ENCODE results near the gene PDE2A. TPM values are rescaled to one million over a fixed set of nuclear protein-coding genes. Genes with fewer than 3 reads are reported as not detected.

PDE2A gene
- polyA plus RNA-seq, 2 of the 4 experiments (the other 2 are of a cell fraction) = 0.62 to 1.5 TPM

DNA sequence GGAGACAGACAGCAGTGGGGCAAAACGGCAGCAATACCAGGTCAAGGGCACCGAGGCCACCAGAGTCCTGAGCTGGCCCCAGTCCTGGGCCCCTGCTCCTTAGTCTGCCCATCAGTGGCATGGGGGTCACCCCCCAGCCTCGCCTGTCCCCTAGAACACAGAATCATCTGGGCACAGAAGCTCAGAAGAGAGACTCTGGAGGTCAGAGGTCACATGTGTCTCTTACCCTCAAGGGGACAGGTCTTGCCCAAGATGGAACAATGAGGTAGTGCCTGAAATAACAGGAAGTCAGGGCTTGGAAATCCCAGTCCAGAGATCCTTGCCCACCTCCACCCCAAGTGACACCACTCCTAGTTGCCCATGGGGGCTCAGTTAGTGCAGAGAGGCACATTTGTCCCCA lies 20.6 kb downstream of the PDE2A start:
- TF ChIP-seq RCOR1 (IDR thresholded peaks at IDR 0.05; ENCODE audit: low read depth, low read length) (no peak), NR3C1 (IDR thresholded peaks at IDR 0.05) (no peak), POLR2A (IDR thresholded peaks at IDR 0.05; ENCODE audit: low read length) (no peak), ESRRA (IDR thresholded peaks at IDR 0.05; ENCODE audit: borderline replicate concordance, low read length) (no peak), GATA3 (IDR thresholded peaks at IDR 0.05; ENCODE audit: borderline replicate concordance) (no peak), JUN (IDR thresholded peaks at IDR 0.05) (no peak)
- TF ChIP-seq, protein P1, sequence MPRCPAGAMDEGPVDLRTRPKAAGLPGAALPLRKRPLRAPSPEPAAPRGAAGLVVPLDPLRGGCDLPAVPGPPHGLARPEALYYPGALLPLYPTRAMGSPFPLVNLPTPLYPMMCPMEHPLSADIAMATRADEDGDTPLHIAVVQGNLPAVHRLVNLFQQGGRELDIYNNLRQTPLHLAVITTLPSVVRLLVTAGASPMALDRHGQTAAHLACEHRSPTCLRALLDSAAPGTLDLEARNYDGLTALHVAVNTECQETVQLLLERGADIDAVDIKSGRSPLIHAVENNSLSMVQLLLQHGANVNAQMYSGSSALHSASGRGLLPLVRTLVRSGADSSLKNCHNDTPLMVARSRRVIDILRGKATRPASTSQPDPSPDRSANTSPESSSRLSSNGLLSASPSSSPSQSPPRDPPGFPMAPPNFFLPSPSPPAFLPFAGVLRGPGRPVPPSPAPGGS (IDR thresholded peaks at IDR 0.05) = no peak
- H3K9me3 ChIP-seq = no peaks in the 10 kb centered on the region
- H3K27ac ChIP-seq = no peak overlapping the region
- no peak overlapping the region for H3K4me3 ChIP-seq
- WGBS (ENCODE audit: missing lambda C conversion rate) = 32% methylated on average over 3 of the region's 3 CpGs
- H3K4me2 ChIP-seq = no peak overlapping the region
- no peak for DNase-seq (ENCODE audit: low read depth in 1 of 2, low spot score in 1 of 2)
- no peak for FAIRE-seq
- ChIA-PET POLR2A (no interaction called here), CTCF (interaction anchor here (0.9 to 6.3 kb wide), 4 partner anchors 11 to 64 kb away, joined by 3 to 33 read pairs (median 11); no protein-coding TSS in a partner anchor)
- ATAC-seq = no peak
- H3K4me1 ChIP-seq = no peaks in the 10 kb centered on the region

DNA sequence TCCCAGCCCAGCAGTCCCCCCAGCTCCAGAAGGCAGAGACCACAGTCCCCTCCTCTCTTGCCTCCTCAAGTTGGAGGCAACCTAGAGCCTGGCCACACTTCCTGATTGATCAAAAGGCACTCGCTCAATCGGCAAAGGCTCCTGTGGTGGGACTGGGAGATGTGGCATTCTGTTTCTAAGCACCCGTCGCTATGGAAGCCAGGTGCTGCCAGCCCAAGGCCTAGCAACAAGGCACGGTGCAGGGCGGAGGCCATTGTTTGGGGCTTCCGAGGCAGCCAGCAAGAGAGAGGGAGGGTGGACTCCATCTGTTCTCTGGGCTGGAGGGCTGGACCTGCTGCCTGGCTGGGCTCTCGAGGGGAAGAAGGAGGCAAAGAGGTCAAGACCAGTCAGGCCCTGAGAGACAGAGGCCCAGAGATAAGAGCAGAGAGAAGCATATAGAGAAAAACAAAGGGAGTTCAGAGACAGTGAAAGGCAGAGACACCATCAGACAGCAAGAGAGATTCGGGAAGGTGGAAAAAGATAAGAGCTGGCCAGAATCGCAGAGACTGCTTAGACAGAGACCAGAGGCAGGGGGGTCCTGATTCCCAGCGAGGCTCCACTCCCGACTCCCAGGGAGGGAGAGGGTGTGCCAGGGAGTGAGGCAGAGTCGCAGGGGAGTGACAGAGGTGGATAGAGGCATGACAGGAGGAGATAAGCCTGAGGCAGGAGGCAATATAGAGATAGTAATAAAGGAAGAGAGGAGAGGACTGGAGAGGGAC lies 21.2 kb downstream of the PDE2A start:
- ATAC-seq (no peak), FAIRE-seq (no peak), DNase-seq (ENCODE audit: low read depth in 1 of 2, low spot score in 1 of 2) (no peak)
- no peaks in the 10 kb centered on the region for H3K9me3 ChIP-seq
- no peak overlapping the region for H3K27ac ChIP-seq
- WGBS (ENCODE audit: missing lambda C conversion rate) = 69% methylated on average over 13 of the region's 13 CpGs
- no peaks in the 10 kb centered on the region for H3K4me1 ChIP-seq
- no peak overlapping the region for H3K4me3 ChIP-seq
- TF ChIP-seq RAD21 (conservative IDR thresholded peaks at IDR 0.05 in 1 of 2, IDR thresholded peaks at IDR 0.05 in 1 of 2) (no peak), FOSB (CRISPR knock-in tag; IDR thresholded peaks at IDR 0.05) (no peak), KDM5A (IDR thresholded peaks at IDR 0.05) (no peak), POLR2AphosphoS2 (conservative IDR thresholded peaks at IDR 0.05; ENCODE audit: low read length) (no peak), FOXS1 (CRISPR knock-in tag; IDR thresholded peaks at IDR 0.05) (no peak), RNF2 (IDR thresholded peaks at IDR 0.05; ENCODE audit: borderline replicate concordance, low read depth) (no peak), FOSL2 (IDR thresholded peaks at IDR 0.05) (no peak), FOSL2 (CRISPR knock-in tag; IDR thresholded peaks at IDR 0.05) (no peak), HOXA7 (CRISPR knock-in tag; IDR thresholded peaks at IDR 0.05) (no peak), HDAC2 (IDR thresholded peaks at IDR 0.05) (no peak), ZFP36 (IDR thresholded peaks at IDR 0.05; ENCODE audit: borderline replicate concordance, partially characterized antibody) (no peak), SREBF2 (IDR thresholded peaks at IDR 0.05) (no peak), JUNB (IDR thresholded peaks at IDR 0.05) (no peak)
- TF ChIP-seq, protein P2, sequence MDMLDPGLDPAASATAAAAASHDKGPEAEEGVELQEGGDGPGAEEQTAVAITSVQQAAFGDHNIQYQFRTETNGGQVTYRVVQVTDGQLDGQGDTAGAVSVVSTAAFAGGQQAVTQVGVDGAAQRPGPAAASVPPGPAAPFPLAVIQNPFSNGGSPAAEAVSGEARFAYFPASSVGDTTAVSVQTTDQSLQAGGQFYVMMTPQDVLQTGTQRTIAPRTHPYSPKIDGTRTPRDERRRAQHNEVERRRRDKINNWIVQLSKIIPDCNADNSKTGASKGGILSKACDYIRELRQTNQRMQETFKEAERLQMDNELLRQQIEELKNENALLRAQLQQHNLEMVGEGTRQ (IDR thresholded peaks at IDR 0.05) = no peak
- TF ChIP-seq, protein P3, sequence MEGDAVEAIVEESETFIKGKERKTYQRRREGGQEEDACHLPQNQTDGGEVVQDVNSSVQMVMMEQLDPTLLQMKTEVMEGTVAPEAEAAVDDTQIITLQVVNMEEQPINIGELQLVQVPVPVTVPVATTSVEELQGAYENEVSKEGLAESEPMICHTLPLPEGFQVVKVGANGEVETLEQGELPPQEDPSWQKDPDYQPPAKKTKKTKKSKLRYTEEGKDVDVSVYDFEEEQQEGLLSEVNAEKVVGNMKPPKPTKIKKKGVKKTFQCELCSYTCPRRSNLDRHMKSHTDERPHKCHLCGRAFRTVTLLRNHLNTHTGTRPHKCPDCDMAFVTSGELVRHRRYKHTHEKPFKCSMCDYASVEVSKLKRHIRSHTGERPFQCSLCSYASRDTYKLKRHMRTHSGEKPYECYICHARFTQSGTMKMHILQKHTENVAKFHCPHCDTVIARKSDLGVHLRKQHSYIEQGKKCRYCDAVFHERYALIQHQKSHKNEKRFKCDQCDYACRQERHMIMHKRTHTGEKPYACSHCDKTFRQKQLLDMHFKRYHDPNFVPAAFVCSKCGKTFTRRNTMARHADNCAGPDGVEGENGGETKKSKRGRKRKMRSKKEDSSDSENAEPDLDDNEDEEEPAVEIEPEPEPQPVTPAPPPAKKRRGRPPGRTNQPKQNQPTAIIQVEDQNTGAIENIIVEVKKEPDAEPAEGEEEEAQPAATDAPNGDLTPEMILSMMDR (IDR thresholded peaks at IDR 0.05) = no peak
- CTCF ChIA-PET = interaction anchor here (0.7 to 6.3 kb wide), 7 partner anchors 10 to 182 kb away, joined by 3 to 33 read pairs (median 6); no protein-coding TSS in a partner anchor
- POLR2A ChIA-PET = no interaction called here
- H3K4me2 ChIP-seq = no peak overlapping the region

DNA sequence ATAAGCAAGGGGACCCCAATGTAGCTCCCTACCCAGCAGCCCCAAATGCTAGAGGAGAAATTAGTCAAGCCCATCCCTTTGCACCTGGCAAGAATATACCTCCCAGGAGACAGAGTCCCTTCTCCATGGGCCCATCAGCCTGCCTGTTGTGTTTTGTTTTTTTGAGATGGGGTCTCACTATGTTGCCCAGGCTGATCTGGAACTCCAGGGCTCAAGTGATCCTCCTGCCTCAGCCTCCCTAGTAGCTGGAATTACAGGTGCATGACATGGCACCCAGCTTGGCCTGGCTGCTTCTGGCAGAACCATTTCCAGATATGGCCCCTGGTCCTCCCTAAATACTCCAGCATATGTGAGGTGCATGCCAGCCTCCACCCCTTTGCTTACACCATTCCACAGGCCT lies 22.1 kb downstream of the PDE2A start:
- Histone ChIP-seq H3K27ac (no peak overlapping the region), H3K4me3 (no peak overlapping the region), H3K4me2 (no peak overlapping the region), H3K4me1 (no peaks in the 10 kb centered on the region), H3K9me3 (no peaks in the 10 kb centered on the region)
- ATAC-seq (no peak), DNase-seq (ENCODE audit: low read depth in 1 of 2, low spot score in 1 of 2) (no peak), FAIRE-seq (no peak)
- CTCF ChIA-PET = interaction anchor here (0.6 to 6.3 kb wide), 7 partner anchors 10 to 190 kb away, joined by 3 to 33 read pairs (median 3); no protein-coding TSS in a partner anchor
- POLR2A ChIA-PET = no interaction called here
- TF ChIP-seq FOSB (CRISPR knock-in tag; IDR thresholded peaks at IDR 0.05) (no peak), POLR2AphosphoS2 (conservative IDR thresholded peaks at IDR 0.05; ENCODE audit: low read length) (no peak)

Data from A549 (cell line).